Keratinocyte (primary cell): ENCODE data around the gene ARHGAP8.

Experiments used
- EZH2 ChIP-seq: IDR thresholded peaks from one replicate; pipeline ENCODE4 v1.6.1; 2012; ENCODE audit warnings: inconsistent platforms, mild to moderate bottlenecking, low read length, moderate library complexity
- TF ChIP-seq, protein P1 (sequence below), 3 experiments: IDR thresholded peaks in 1 of 3; conservative IDR thresholded peaks in 1 of 3; optimal IDR thresholded peaks in 1 of 3; 2 replicates in 2 of 3; 3 replicates in 1 of 3; pipeline versions ENCODE3 to v1.5.1; 2011; ENCODE audit warnings: low read length in 3 of 3, mild to moderate bottlenecking in 3 of 3, moderate library complexity in 2 of 3, control low read depth in 1 of 3, inconsistent platforms in 1 of 3; ENCODE audit not compliant: insufficient read depth in 2 of 3; ENCODE audit errors: extremely low read depth in 1 of 3

DNA sequence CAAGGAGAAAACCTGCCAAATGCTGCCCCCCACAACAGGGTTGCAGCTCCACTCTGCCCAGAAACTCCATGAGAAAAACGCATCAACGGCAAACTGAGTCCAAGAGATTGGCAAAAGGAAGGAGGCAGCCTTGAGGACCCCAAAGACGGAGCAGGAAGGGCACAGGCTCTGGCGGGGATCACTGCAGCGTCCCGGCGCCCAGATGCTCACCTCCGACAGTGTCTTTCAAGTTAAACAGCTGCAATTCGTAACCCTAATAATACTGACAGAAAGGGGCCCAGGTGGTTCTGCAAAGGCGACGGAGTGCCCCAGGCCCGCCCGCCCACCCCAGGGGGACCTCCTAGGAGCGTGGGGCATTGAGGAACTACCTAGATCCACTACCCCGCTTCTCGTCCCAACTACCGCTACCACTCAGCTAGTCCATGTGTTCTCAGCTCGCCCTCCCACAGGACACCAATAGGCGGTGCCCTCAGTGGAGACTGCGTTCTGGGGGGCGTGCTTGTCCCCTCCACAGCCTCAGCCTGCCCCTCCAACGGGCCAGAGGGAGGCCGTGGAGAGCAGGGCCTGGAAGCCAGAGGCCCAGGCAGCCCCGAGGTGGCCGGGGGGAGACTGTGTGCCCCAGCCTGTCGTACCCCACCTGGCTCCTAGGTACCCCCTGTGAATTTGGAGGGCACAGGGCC is 130.0 kb downstream of the ARHGAP8 start:
- TF ChIP-seq, protein P1, sequence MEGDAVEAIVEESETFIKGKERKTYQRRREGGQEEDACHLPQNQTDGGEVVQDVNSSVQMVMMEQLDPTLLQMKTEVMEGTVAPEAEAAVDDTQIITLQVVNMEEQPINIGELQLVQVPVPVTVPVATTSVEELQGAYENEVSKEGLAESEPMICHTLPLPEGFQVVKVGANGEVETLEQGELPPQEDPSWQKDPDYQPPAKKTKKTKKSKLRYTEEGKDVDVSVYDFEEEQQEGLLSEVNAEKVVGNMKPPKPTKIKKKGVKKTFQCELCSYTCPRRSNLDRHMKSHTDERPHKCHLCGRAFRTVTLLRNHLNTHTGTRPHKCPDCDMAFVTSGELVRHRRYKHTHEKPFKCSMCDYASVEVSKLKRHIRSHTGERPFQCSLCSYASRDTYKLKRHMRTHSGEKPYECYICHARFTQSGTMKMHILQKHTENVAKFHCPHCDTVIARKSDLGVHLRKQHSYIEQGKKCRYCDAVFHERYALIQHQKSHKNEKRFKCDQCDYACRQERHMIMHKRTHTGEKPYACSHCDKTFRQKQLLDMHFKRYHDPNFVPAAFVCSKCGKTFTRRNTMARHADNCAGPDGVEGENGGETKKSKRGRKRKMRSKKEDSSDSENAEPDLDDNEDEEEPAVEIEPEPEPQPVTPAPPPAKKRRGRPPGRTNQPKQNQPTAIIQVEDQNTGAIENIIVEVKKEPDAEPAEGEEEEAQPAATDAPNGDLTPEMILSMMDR (optimal IDR thresholded peaks at IDR 0.05 in 1 of 3, IDR thresholded peaks at IDR 0.05 in 1 of 3, conservative IDR thresholded peaks at IDR 0.05 in 1 of 3; ENCODE audit: extremely low read depth in 1 of 3, insufficient read depth in 2 of 3, low read length in 3 of 3) = no peak
- no peak for TF ChIP-seq EZH2
